Dedifferentiated amniotic fluid mesenchymal stem cell (primary cell): ENCODE measurements around the gene MPP1.

Source experiments
- DNase-seq: peaks from one replicate; pipeline ENCODE4 v3.0.0-alpha.2; 2016; ENCODE audit errors: extremely low spot score

MPP1 gene

DNA sequence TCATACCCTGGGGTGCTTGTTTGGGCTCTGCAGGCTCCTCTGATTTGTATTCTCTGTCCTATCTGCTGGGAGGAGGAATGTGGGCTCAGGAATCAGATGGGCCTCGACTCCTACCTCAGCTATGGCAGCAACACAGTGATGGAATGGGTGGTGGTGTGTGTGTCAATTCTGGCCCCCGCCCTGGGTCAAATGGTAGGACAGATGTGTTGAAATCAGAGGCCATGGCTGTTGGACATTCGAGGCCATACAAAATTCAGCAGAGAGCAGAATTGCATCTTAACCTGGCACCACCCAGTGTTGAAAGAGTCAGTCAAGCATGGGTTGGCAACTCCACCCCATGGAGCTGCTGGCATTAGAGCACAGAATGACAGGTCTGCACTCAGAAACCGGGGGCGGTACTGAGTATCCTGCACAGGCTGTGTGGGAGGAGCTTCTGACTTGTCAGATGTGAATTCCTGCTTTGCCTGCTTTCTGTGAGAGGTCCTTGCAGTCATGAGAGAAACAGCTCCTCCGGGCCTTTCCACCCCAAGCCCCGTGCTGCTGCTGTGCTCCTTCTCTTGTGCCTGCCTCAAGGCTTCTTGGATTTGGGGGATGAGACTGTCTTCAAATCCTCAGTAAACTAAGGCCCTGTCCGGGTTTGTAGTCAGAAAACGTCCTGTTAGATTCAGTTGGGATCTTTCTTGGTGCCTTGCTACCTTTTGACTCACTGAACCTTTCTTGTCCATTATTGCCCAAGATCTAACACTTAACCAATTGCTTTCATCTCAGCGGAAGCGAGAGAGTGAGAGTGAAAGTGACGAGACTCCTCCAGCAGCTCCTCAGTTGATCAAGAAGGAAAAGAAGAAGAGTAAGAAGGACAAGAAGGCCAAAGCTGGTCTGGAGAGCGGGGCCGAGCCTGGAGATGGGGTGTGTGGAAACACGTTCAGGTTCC is 29.6 kb downstream of the MPP1 start:
- no peak for DNase-seq

DNA sequence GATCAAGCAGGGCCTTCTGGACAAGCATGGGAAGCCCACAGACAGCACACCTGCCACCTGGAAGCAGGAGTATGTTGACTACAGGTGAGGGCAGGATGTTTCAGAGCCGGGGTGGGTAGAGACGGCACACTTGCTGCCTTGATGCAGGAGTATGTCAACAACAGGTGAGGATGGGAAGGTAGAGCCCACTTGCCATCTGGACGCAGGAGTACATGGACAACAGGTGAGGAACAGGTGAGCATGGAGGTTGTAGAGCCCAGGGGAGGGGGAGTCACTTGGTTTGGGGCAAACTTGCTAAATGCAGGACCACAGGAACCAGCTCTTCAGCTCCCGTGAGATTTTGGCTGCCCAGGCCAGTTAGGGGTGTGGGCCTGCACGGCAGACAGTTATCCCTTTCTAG is 30.7 kb downstream of the MPP1 start:
- no peak for DNase-seq

DNA sequence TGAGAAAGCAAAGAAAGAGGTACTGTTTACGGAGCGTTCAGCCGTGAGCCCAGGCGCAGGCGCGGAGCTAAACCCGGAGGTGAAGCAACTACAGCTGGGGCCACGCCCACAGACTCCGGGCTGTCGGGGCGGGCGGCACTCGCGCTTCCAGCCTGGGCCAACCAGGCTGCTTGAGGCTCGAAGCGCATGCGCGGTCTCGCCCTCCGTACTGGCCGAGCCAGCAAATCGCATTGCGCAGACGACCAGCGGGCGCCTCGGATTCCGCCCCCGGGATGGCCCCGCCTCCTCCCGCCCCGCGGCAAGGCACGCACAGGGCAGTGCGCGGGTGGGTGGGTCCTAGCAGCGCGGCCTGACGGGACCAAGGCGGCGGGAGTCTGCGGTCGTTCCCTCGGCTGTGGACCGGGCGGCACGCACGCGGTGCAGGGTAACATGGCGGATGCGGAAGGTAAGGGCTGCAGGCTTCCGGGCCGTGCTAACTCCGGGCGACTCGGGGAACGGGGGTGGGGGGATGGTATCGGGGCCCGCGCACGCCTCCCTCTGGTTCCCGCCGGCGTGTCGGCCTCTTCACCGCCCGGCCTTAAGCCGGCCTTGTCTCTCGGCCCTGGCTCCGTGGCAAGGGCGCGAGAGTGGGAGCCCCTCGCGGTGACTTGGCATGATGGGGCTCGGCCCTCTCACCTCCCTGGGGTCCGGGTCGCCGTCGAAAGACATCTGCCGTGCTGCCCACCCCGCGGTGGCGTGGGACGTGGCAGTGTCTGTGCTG is 42.6 kb downstream of the MPP1 start, which contains the start of gene DKC1:
DKC1 (plus strand) TSS at position 328 of the 760 bp plus-strand sequence; CDS start at position 430, 102 bp downstream.
- peak; percentile 85 for DNase-seq

- DNase-seq: no peak
Measured at GRCh38 chrX:154761977-154762536, 43.2 kb downstream of the MPP1 start.

DNA sequence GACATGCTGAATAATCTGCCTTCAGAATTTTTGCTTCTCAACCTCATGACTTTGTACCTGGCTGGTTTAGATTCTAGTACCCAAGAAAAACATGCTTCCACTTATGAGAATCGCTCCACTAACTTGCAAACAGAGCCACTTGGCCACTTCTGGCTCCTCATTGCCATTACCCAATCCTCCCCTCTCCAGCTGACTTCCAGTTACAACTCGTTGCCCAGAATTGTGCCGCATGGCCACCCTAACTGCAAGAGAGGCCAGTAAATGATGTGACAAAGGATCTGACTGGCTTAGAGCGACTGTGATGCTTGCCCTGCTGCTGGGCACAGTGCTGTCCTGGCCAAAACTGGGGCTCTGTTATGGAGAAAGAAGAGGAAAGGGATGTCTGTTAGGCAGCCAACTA is 46.6 kb downstream of the MPP1 start:
- no peak for DNase-seq

- DNase-seq: no peak
Measured at GRCh38 chrX:154751669-154752271, 53.5 kb downstream of the MPP1 start.

GRCh38 chrX:154751203-154751668 is 54.0 kb downstream of the MPP1 start:
- no peak for DNase-seq

- DNase-seq: no peak
Measured at GRCh38 chrX:154750301-154751202, 54.7 kb downstream of the MPP1 start, which contains the start of gene GAB3. Gene GAB3 (minus strand): TSS chrX:154751077. CDS start chrX:154751025, 52 bp downstream.

- DNase-seq: no peak
Measured at GRCh38 chrX:154749856-154750255, 55.4 kb downstream of the MPP1 start.

- peak; percentile 72 for DNase-seq
Measured at GRCh38 chrX:154748712-154749339, 56.5 kb downstream of the MPP1 start.

GRCh38 chrX:154742613-154743012 is 62.7 kb downstream of the MPP1 start:
- DNase-seq: no peak

GRCh38 chrX:154739952-154740465 is 65.3 kb downstream of the MPP1 start:
- no peak for DNase-seq

DNA sequence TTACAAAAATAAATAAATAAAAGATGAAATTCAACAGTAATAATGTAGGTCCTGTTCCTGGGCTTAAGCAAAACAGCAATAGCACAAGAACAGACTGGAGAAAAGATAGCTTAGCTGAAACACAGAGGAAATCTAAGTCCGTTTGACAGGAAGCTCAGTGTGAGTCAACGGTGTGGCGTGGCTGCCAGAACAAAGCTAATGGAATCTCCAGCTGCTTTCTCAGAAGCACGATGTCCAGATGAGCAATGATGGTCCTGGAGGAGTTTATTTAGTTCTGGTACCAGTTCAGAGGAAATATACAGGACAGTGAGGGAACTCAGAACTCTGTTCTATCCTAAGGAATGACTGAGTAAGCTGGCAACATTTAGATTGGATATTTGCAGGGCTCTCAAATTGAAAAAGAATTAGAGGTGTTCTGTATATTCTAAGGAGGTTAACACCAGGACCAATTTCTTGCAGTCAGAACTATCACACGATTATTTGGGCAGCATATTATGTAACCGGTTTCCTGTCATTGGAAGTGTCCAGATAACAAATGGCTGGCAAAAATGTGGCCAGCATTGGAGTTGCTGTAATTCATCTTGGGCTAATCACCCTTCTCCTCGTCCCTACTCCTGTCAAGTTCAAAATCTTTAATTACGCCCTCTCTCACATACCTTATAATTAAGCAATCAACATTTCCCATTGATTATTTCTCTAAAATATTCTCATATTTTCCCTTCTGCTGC is 67.1 kb downstream of the MPP1 start:
- peak; percentile 57 for DNase-seq

DNA sequence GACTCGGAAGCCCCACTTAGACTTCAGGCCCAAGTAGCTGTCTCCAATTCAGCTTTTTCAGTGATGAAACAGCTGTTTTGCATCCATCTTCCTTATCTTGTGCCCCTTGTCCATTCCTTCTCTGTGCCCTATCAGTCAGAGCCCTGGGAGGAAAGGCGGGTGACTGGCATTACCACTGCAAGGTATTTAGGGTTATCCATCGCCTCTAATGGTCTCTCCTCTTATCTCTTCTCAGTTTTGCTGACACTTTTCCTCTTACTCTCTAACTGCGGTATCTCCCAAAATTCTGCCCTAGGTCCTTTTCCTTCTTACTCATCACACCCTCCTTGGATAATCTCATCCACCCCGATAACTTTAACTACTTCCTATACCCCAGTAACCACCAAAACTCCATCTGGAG is 68.1 kb downstream of the MPP1 start:
- DNase-seq: no peak

GRCh38 chrX:154735695-154736393 is 69.4 kb downstream of the MPP1 start:
- DNase-seq: peak; percentile 38

DNA sequence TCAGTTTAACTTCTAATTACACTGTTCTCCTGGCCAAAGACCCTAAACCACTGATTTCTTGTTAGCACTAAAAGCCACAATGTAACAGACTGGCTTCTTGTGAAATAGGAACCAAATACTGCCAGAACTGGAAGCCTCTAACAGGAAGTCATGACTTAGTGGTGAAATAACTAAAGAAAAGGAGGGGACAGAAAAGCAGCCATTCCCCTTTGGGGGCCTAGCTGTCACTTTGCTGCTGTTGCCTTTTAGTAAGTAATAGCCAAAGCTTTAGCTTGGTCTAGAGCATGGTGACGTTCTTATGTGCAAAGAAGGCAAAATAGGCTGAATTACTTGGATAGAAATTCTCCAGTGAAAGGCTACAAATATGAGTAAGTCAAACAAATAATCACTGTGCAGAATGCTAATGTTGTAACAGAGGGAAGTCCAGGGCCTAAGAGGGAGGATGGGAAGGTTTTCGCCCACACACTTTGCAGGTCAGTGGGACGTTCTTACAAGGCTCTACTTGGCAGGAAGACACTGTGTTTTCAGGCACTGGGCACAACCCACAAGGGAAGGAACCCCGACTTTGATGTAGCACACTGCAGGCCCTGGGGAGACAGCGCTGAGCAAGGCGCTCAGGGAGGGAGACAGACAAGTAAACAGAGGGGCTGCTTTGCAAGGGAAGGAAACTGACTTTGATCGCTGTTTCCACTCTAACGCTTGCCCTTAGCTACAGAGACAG is 71.1 kb downstream of the MPP1 start:
- no peak for DNase-seq

DNA sequence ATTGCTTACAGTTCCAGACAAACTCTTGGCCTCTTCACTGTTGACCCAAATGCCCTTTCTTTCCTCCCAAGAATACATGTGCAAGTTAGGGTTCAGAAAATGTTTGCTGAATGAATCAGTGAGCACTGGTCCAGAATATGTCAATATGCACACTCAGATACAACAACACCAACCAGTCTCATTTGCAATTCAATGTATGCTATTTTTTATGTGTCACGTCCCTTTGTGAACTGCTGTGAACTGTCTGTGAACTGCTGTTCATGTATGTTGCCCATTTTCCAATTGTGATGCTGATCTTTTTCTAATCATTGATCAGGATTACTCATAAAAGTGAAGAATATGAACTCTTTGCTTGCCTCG is 72.2 kb downstream of the MPP1 start:
- no peak for DNase-seq

- DNase-seq: no peak
Measured at GRCh38 chrX:154732421-154733065, 72.7 kb downstream of the MPP1 start.
